Muscle of leg (tissue), 11 donors: ENCODE measurements around the gene FHIT. TPM values are rescaled to one million over a fixed set of nuclear protein-coding genes. Genes with fewer than 3 reads are reported as not detected.

Source experiments
- DNase-seq: peaks from one replicate; pipeline ENCODE4 v3.0.0; 2013
- H3K27ac ChIP-seq: one replicate; pipeline ENCODE4 v1.5.1; 2013; ENCODE audit warnings: mild to moderate bottlenecking, low read length, control low read depth
- H3K27me3 ChIP-seq: one replicate; pipeline ENCODE4 v1.6.1; 2013; ENCODE audit warnings: low read length; ENCODE audit not compliant: control insufficient read depth, insufficient read depth
- H3K36me3 ChIP-seq: one replicate; pipeline ENCODE4 v1.6.1; 2013; ENCODE audit warnings: low read length; ENCODE audit not compliant: control insufficient read depth, insufficient read depth
- H3K4me1 ChIP-seq: one replicate; pipeline ENCODE4 v1.6.1; 2013; ENCODE audit warnings: low read length; ENCODE audit not compliant: control insufficient read depth, insufficient read depth
- H3K4me3 ChIP-seq: one replicate; pipeline ENCODE4 v1.5.1; 2013; ENCODE audit warnings: low read length, control low read depth
- H3K9me3 ChIP-seq: replicated peaks from 2 replicates; pipeline ENCODE4 v1.6.1; 2013; ENCODE audit warnings: low read depth, low read length; ENCODE audit not compliant: control insufficient read depth
- WGBS: methylation state at CpG from one replicate; pipeline ENCODE4 v1.1.5; 2013; ENCODE audit warnings: missing lambda C conversion rate; ENCODE audit not compliant: insufficient coverage; 5-methylcytosine and 5-hydroxymethylcytosine counted together
- polyA plus RNA-seq, 8 donors: library from polyadenylated mRNA; unstranded; fragments of 120-200 nt; gene quantifications; one replicate each; pipeline versions ENCODE4 v1.2.1 to v1.2.3, GENCODE V29; 2013; ENCODE audit warnings: inconsistent platforms in 1 of 8, low replicate concordance in 1 of 8; ENCODE audit not compliant: insufficient read length in 8 of 8, insufficient read depth in 1 of 8
- total RNA-seq: library from RNA; stranded (reverse); fragments of 120-200 nt; gene quantifications from one replicate; pipeline ENCODE4 v1.2.4, GENCODE V29; 2013

The FHIT gene
- total and polyA plus RNA-seq, 9 donors = 4.1 to 8.0 (median 5.3) TPM

GRCh38 chr3:61092870-61093269, 158.4 kb downstream of the FHIT start:
- no CpG with 5 or more reads among the region's 4 CpGs for WGBS
- no peak for DNase-seq
- H3K9me3 ChIP-seq = no peaks in the 10 kb centered on the region
- H3K27ac ChIP-seq = no peak overlapping the region
- H3K4me3 ChIP-seq = no peak overlapping the region
- H3K4me1 ChIP-seq = no peaks in the 10 kb centered on the region
- no peaks in the 10 kb centered on the region for H3K27me3 ChIP-seq
- H3K36me3 ChIP-seq = no peaks in the 10 kb centered on the region

GRCh38 chr3:61090389-61091169, 160.7 kb downstream of the FHIT start:
- no peaks in the 10 kb centered on the region for H3K4me1 ChIP-seq
- H3K27me3 ChIP-seq = no peaks in the 10 kb centered on the region
- H3K4me3 ChIP-seq = no peak overlapping the region
- no peaks in the 10 kb centered on the region for H3K36me3 ChIP-seq
- WGBS = 49% methylated on average over 2 of the region's 6 CpGs
- no peak for DNase-seq
- no peak overlapping the region for H3K27ac ChIP-seq
- no peaks in the 10 kb centered on the region for H3K9me3 ChIP-seq

- DNase-seq = no peak
- Histone ChIP-seq H3K27me3 (no peaks in the 10 kb centered on the region), H3K36me3 (no peaks in the 10 kb centered on the region), H3K27ac (no peak overlapping the region), H3K4me1 (no peaks in the 10 kb centered on the region), H3K4me3 (no peak overlapping the region), H3K9me3 (no peaks in the 10 kb centered on the region)
- WGBS = no CpG with 5 or more reads among the region's 2 CpGs
These were observed 163.8 kb downstream of the FHIT start for GRCh38 chr3:61087465-61087864.

GRCh38 chr3:61081554-61081953, 169.7 kb downstream of the FHIT start:
- H3K27me3 ChIP-seq = no peaks in the 10 kb centered on the region
- H3K27ac ChIP-seq = no peak overlapping the region
- no peaks in the 10 kb centered on the region for H3K9me3 ChIP-seq
- DNase-seq = no peak
- WGBS = 76% methylated on average over 3 of the region's 3 CpGs
- H3K4me3 ChIP-seq = no peak overlapping the region
- no peaks in the 10 kb centered on the region for H3K36me3 ChIP-seq
- H3K4me1 ChIP-seq = peaks cover 2% of the 10 kb centered on the region

GRCh38 chr3:61080737-61081445, 170.4 kb downstream of the FHIT start:
- no peak for DNase-seq
- Histone ChIP-seq H3K4me1 (peaks cover 2% of the 10 kb centered on the region), H3K27ac (no peak overlapping the region), H3K36me3 (no peaks in the 10 kb centered on the region), H3K4me3 (no peak overlapping the region), H3K9me3 (no peaks in the 10 kb centered on the region), H3K27me3 (no peaks in the 10 kb centered on the region)
- WGBS = 28% methylated on average over 2 of the region's 5 CpGs

DNA sequence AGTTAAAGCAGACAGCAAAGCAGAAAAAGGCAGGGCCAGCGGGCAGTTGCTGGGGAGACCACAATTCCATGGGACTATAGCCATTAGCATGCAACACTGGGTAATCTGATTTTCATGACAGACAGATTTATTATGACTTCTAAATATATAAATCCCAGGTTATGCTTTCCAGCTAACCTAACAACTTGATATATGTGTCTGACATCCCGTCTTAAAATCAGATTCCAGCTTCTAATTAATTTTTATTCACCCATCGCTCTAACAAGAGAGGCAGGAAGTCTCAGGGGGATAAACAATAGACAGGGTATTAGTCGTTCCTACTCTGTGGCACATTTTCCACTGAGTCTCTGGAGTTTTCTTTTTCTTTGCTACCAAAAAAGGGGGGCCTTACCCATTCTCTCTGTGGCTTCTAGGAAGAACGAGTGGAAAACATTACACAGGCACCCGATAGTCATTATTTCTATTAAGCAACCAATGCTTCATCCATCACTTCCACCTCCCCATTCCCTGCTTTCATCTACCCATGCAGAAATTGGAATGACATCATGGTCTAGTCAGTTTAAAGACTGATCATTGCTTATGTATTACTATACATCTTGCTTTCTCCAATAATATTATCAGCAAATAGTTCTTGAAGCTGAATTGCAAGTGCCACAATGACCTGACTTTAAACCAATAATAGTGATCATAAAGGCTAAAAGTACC, 173.1 kb downstream of the FHIT start:
- H3K4me3 ChIP-seq = no peak overlapping the region
- WGBS = 83% methylated on average over 1 of the region's 6 CpGs

GRCh38 chr3:61077551-61077950, 173.7 kb downstream of the FHIT start:
- Histone ChIP-seq H3K4me3 (no peak overlapping the region), H3K9me3 (no peaks in the 10 kb centered on the region), H3K27ac (no peak overlapping the region), H3K36me3 (no peaks in the 10 kb centered on the region), H3K27me3 (no peaks in the 10 kb centered on the region), H3K4me1 (peaks cover 2% of the 10 kb centered on the region)
- no peak for DNase-seq
- no CpG with 5 or more reads among the region's 1 CpG for WGBS

More for the DNA sequence above, 173.1 kb downstream of the FHIT start:
- Histone ChIP-seq H3K4me1 (peaks cover 2% of the 10 kb centered on the region), H3K36me3 (no peaks in the 10 kb centered on the region), H3K9me3 (no peaks in the 10 kb centered on the region), H3K27ac (no peak overlapping the region), H3K27me3 (no peaks in the 10 kb centered on the region)
- DNase-seq = no peak

- H3K27me3 ChIP-seq = no peaks in the 10 kb centered on the region
- no peak overlapping the region for H3K4me3 ChIP-seq
- no peaks in the 10 kb centered on the region for H3K4me1 ChIP-seq
- H3K9me3 ChIP-seq = no peaks in the 10 kb centered on the region
- no peak for DNase-seq
- H3K27ac ChIP-seq = no peak overlapping the region
- WGBS = 47% methylated on average over 3 of the region's 3 CpGs
- H3K36me3 ChIP-seq = no peaks in the 10 kb centered on the region
These were observed 176.5 kb downstream of the FHIT start for GRCh38 chr3:61074783-61075182.

DNA sequence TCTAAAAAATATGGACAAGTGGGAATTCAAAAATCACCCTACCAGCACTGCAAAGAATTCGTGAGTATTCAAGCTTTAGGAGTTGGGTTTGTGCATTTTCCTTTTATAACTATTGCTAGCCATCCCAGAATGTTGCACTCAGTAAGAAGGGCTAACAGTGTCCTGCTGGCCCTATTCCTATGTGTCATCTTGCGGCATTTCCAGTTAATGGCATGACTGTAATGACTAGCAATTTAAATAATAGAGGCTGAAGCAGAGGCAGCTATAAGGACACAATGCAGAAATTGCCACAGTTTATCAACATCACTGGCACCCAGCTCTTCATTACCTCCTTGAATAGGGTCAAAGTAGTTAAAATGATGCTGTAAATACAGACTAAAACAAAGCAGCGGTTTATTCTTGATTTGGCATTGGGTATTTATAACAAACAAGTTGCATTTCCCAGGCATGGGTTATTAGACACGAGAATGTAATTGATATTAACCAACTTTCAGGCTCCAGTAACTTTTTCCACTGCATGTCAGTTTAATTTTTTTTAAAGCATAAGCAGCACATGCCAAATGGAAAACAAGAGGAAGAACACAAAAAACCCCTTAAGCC, 177.6 kb downstream of the FHIT start:
- no peak for DNase-seq
- Histone ChIP-seq H3K27ac (no peak overlapping the region), H3K4me3 (no peak overlapping the region), H3K9me3 (no peaks in the 10 kb centered on the region), H3K4me1 (no peaks in the 10 kb centered on the region), H3K27me3 (no peaks in the 10 kb centered on the region), H3K36me3 (no peaks in the 10 kb centered on the region)
- whole genome bisulfite sequencing = no CpG with 5 or more reads among the region's 4 CpGs

- Histone ChIP-seq H3K36me3 (no peaks in the 10 kb centered on the region), H3K9me3 (no peaks in the 10 kb centered on the region), H3K4me1 (no peaks in the 10 kb centered on the region), H3K27ac (no peak overlapping the region), H3K27me3 (no peaks in the 10 kb centered on the region), H3K4me3 (no peak overlapping the region)
- WGBS = no CpG with 5 or more reads among the region's 4 CpGs
- DNase-seq = no peak
These were observed 183.2 kb downstream of the FHIT start for GRCh38 chr3:61068084-61068483.
